Stomach smooth muscle (tissue), 2 donors: ENCODE measurements around the gene TRIM10.

Experiments used
- H3K27ac ChIP-seq: one replicate; pipeline ENCODE4 v1.7.0; 2013; ENCODE audit warnings: mild to moderate bottlenecking, low read length, inconsistent platforms
- H3K27me3 ChIP-seq, 2 donors: one replicate each; pipeline ENCODE4 v1.7.0; 2013; ENCODE audit warnings: low read length in 2 of 2; ENCODE audit not compliant: insufficient read depth in 2 of 2, control insufficient read depth in 1 of 2
- H3K36me3 ChIP-seq, 2 donors: one replicate each; pipeline ENCODE4 v1.7.0; 2013; ENCODE audit warnings: low read length in 2 of 2; ENCODE audit not compliant: control insufficient read depth in 2 of 2, insufficient read depth in 2 of 2
- H3K4me1 ChIP-seq: one replicate; pipeline ENCODE4 v1.7.0; 2013; ENCODE audit warnings: low read length; ENCODE audit not compliant: control insufficient read depth, insufficient read depth
- H3K4me3 ChIP-seq, 2 donors: one replicate each; pipeline ENCODE4 v1.7.0; 2013; ENCODE audit warnings: low read length in 2 of 2
- H3K9ac ChIP-seq, 2 donors: one replicate each; pipeline ENCODE4 v1.7.0; 2013; ENCODE audit warnings: low read length in 2 of 2, mild to moderate bottlenecking in 1 of 2
- H3K9me3 ChIP-seq, 2 donors: one replicate each; pipeline ENCODE4 v1.7.0; 2013; ENCODE audit warnings: low read length in 2 of 2; ENCODE audit not compliant: control insufficient read depth in 2 of 2
- donor health status: healthy.
- donor health status: Pancreatic carcinoma.

TRIM10 gene

DNA sequence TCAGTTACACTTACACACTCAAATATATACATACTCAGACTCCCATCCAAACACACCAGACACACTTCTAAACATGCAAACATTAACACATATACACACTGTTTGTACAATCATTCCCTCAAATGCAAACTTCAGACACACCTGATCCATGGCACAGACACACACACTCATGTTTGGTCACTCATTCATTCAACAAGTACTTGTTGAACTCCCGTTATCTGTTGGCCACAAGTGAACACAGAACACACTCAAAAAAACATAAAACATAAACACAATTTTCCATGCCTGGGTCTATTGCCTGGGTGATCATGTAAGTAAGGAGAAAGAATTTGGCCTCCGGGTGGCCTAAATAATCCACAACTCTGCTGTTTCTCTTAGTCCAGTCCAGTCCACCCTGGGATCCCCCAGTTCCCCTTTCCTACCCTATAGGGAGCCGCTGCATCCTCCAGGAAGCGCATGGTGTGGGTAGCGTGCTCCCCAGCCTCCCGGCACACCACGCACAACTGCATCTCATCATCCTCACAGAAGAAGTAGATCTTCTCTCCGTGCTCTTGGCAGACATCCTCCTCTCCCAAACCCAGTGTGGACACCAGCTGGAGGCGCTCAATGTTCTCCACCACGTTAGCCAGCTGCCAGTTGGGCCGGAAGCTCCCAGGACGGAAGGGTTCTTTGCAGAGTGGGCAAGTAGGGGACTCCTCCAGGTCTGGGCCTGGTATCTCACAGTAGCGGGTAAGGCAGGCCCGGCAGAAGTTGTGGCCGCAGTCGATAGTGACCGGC is 815 bp downstream of the TRIM10 start:
- Histone ChIP-seq H3K36me3 (no peaks in the 10 kb centered on the region), H3K27me3 (peaks cover 0 to 15% of the 10 kb centered on the region in 2 donors), H3K9ac (no peak overlapping the region), H3K4me1 (no peaks in the 10 kb centered on the region), H3K27ac (no peak overlapping the region), H3K9me3 (no peaks in the 10 kb centered on the region), H3K4me3 (no peak overlapping the region)

DNA sequence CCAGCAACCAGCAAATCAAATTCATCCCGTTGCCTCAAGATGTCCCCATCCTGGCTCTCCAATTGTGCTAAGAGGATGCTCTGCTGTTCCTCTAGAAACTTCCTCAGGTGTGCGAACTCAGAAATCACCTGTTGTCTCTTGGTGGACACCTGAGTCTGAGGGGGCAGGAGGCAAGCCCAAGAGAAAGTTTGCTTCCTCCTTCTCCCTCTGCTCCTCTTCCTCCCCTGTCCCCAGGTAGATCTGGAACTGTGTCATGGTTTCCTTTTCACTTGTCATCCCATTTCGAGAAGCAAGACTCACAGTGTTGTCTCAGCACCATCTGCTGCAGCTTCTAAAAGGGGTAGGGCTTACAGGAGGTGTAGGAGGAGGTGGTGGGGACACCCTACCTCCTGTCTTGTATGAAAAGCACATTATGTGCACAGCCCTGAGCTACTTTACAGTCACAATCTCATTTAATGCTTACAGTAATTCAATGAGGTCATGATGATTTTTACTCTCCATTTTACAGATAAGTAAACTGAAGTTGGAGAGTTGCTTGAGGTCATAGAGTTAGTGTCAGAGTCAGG is 2.5 kb downstream of the TRIM10 start:
- Histone ChIP-seq H3K27me3 (peaks cover 0 to 13% of the 10 kb centered on the region in 2 donors), H3K4me1 (no peaks in the 10 kb centered on the region), H3K9me3 (no peaks in the 10 kb centered on the region), H3K9ac (no peak overlapping the region), H3K27ac (no peak overlapping the region), H3K4me3 (no peak overlapping the region), H3K36me3 (no peaks in the 10 kb centered on the region)

DNA sequence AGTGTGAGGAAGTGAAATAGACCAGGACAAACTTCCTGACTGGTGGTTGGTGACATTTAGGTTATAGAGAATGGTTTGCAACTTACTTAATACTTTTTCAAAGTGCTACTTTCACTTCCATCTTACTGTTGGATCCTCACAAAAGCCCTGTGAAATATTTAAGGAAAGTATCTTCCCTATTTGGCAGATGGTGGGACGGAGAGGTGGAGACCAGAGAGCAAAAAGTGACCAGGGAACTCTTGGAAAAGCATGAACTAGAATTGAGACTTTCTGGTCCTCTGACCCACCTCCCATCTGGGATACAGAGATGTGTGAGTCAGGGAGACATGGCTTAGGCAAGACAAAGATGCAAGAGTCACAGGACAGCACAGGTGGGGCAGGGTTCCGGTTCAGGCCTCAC is 3.0 kb downstream of the TRIM10 start:
- H3K27me3 ChIP-seq = peaks cover 0 to 10% of the 10 kb centered on the region in 2 donors

DNA sequence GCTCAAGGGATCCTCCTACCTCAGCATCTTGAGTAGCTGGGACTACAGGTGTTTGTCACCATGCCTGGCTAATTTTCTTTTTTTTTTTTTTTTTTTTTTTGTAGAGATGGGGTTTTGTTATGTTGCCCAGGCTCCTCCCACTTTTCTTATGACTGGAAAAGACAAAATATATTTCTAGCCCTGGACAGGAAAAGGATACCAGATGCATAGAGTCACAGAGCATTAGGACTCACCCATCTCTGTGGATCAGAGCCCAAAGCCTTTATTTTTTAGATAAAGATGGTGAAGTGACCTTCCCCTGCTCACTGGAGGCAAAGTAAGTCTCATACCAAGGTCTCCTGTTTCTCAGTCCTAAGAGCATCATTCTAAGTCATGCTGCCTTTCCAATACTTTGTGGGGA is 3.4 kb downstream of the TRIM10 start:
- Histone ChIP-seq H3K9ac (no peak overlapping the region), H3K9me3 (no peaks in the 10 kb centered on the region), H3K36me3 (no peaks in the 10 kb centered on the region), H3K4me3 (no peak overlapping the region), H3K27ac (no peak overlapping the region), H3K27me3 (peaks cover 0 to 10% of the 10 kb centered on the region in 2 donors), H3K4me1 (no peaks in the 10 kb centered on the region)

More for the DNA sequence above, 3.0 kb downstream of the TRIM10 start:
- Histone ChIP-seq H3K27ac (no peak overlapping the region), H3K36me3 (no peaks in the 10 kb centered on the region), H3K9ac (no peak overlapping the region), H3K4me1 (no peaks in the 10 kb centered on the region), H3K9me3 (no peaks in the 10 kb centered on the region), H3K4me3 (no peak overlapping the region)

DNA sequence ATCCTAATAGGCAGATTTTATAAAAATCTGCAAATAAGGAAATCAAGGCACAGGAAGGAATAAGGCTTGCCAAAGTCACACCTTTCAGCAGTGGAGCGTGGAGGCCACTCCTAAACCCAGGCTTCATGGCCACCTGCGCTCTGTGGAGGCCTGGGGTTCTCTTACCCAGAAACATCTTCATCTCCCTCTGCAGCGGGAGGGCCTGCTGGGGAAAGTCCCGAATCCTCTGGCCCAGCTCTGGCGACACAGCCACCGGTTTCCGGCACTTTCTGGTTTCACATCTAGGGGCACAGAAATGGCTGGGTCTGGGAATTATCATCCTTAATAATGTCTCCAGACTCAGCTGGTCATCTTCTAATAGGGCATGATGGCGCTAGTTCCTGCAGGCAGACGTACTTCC is 4.2 kb downstream of the TRIM10 start:
- Histone ChIP-seq H3K27ac (no peak overlapping the region), H3K27me3 (peaks cover 0 to 10% of the 10 kb centered on the region in 2 donors), H3K4me3 (no peak overlapping the region), H3K4me1 (no peaks in the 10 kb centered on the region), H3K9me3 (no peaks in the 10 kb centered on the region), H3K9ac (no peak overlapping the region), H3K36me3 (no peaks in the 10 kb centered on the region)

DNA sequence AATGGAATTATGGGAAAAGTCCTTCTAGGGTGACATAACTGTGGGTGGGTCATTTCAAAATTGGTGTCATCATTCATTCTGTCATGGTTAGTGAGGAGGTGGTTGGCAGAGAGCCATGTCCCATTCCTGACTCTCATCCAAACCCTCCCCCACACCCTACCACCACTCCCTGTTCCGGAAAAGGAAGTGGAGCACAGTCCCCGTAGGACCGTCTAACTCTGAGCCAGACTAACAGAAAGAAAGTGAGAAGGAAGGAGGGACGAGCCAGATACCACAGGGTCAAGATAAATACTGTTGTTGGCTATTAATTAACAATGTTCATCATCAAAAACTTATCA is 4.8 kb downstream of the TRIM10 start:
- Histone ChIP-seq H3K36me3 (no peaks in the 10 kb centered on the region), H3K9ac (no peak overlapping the region), H3K4me1 (no peaks in the 10 kb centered on the region), H3K27me3 (peaks cover 0 to 10% of the 10 kb centered on the region in 2 donors), H3K4me3 (no peak overlapping the region), H3K9me3 (no peaks in the 10 kb centered on the region), H3K27ac (no peak overlapping the region)

DNA sequence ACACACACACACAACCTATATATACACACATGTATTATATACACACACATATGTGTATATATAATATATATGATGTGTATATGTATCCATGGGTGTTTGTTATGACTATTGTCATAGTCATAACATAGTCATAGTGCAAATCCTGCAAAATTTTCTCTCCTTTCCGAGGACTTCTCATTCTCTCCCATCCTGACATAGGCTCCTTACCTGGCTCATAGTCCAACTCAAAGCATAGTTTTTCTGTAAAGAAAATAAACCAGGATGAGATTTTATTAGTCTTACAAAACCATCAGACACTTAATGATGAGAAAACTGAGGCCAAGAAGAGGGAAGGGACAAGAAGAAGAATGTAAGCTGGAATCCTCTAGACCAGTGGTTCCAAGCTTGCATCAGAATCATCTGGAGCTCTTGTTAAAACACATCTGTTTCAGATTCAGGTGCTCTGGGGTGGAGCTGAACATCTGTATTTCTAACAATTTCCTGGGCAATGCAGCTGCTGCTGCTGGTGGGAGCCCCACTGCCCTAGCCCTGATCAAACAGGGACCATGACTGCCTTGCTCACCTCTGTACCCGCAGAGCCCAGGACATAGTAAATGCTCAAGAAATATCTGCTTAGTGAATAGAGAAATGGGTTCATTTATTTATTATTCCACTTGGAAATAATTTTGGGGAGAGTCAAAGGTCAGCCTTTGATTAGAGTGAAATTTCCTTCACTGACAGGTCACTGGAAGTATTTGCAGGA is 5.3 kb downstream of the TRIM10 start:
- Histone ChIP-seq H3K4me3 (no peak overlapping the region), H3K4me1 (no peaks in the 10 kb centered on the region), H3K36me3 (no peaks in the 10 kb centered on the region), H3K9ac (no peak overlapping the region), H3K27ac (no peak overlapping the region), H3K27me3 (peaks cover 0 to 10% of the 10 kb centered on the region in 2 donors), H3K9me3 (no peaks in the 10 kb centered on the region)

DNA sequence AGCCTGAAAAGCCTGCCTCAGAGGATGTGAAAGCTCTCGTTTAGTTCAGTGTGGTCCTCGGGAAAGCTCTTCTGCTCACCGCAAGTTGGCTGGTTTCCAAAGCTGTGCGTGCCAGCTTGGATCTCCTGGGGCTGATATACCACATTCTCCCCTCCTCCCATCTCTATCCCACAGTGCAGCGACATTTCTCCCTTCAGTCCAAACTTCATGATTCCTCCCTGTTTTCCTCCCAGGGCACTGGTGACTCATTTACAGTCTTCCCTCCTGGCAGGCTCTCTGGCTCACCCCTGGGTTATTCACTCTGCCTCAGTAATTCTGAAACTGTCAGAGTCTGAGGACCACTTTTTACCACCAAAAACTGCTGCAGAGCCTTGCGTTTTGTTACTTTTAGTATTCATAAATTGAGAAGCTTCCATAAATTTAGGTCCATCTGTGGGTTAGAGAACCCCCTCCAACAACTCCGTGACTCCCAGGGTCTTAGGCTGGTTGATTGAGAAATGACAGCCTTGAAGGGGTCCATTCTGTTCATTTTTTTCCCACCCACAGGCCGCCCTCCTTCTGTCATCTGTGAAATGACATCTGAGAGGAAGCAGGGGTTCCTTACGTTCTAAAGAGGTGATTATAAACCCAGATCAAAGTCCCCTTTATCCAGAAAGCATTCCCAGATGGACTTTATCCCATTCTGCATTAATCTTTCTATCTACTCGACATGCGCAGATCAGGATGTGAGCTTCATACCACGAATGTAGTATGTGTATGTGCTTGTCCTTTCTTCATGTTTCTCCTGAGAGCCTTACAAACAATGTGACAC is 6.1 kb downstream of the TRIM10 start:
- Histone ChIP-seq H3K27me3 (peaks cover 0 to 6% of the 10 kb centered on the region in 2 donors), H3K9me3 (no peaks in the 10 kb centered on the region), H3K4me3 (no peak overlapping the region), H3K27ac (no peak overlapping the region), H3K36me3 (no peaks in the 10 kb centered on the region), H3K4me1 (no peaks in the 10 kb centered on the region), H3K9ac (no peak overlapping the region)

DNA sequence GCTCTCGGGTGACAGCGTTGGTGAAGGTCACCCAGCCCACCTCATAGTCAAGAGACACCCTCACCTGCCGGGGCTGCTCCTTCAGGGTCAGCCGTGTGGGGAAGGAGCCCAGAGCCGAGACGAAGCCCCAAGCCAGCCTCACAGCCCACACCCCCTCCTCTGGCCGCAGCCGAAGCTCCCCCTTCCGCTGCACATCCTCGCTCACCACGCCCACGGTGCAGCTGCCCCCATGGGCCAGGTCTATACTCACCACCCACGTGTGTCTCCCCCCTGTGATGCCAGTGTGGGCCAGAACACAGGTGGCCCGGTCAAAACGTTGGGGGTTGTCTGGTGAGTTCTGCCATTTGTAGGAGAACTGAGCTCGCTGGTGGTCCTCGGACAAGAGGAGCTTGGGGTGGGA is 7.0 kb downstream of the TRIM10 start:
- Histone ChIP-seq H3K9ac (no peak overlapping the region), H3K27ac (no peak overlapping the region), H3K4me1 (no peaks in the 10 kb centered on the region), H3K27me3 (peaks cover 0 to 6% of the 10 kb centered on the region in 2 donors), H3K9me3 (no peaks in the 10 kb centered on the region), H3K36me3 (no peaks in the 10 kb centered on the region), H3K4me3 (no peak overlapping the region)

DNA sequence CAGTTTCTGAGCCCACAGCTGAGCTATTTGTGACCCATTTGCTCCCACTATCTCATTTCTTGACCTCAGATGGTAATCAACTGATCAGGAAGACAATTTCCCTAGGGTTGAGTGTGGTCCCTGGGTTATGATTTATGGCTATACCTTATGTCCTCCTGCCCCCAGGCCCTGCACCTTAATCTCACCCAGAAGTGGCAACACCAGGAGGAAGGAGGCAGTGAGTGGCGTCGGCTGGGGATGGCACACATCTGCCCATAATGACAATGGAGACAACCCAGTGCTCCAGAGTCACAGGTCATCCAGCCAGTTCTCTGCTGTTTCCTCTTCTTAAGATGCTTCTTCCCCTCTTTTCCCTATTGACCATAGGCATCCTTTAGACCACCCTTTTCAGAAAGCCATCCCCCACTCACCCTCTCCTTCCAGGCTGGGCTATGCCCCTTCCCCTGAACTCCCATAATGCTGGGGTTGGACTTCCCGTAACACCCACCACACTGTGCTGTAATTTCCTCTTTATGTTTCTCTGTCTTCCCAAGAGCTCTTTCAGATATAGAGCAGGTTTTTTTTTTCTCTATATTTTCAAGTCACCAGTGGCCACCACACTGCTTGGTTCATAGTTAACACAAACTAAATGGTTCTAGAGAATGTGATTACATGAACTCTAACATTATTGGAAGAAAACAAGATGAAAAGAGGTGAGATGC is 8.0 kb downstream of the TRIM10 start:
- H3K36me3 ChIP-seq = no peaks in the 10 kb centered on the region
- H3K27ac ChIP-seq = no peak overlapping the region
- H3K4me1 ChIP-seq = no peaks in the 10 kb centered on the region
- H3K9ac ChIP-seq = no peak overlapping the region
- no peaks in the 10 kb centered on the region for H3K9me3 ChIP-seq
- peaks cover 0 to 8% of the 10 kb centered on the region in 2 donors for H3K27me3 ChIP-seq
- no peak overlapping the region for H3K4me3 ChIP-seq
